GM12892 (cell line): ENCODE measurements around the gene GHDC.

Experiments used
- POLR2A ChIP-seq: IDR thresholded peaks from 2 replicates; pipeline ENCODE4 v1.6.1; 2011; ENCODE audit warnings: low read depth, low read length, control low read depth
- POLR2AphosphoS5 ChIP-seq: IDR thresholded peaks from 2 replicates; pipeline ENCODE4 v1.6.1; 2011; ENCODE audit warnings: low read depth, low read length, control low read depth

DNA sequence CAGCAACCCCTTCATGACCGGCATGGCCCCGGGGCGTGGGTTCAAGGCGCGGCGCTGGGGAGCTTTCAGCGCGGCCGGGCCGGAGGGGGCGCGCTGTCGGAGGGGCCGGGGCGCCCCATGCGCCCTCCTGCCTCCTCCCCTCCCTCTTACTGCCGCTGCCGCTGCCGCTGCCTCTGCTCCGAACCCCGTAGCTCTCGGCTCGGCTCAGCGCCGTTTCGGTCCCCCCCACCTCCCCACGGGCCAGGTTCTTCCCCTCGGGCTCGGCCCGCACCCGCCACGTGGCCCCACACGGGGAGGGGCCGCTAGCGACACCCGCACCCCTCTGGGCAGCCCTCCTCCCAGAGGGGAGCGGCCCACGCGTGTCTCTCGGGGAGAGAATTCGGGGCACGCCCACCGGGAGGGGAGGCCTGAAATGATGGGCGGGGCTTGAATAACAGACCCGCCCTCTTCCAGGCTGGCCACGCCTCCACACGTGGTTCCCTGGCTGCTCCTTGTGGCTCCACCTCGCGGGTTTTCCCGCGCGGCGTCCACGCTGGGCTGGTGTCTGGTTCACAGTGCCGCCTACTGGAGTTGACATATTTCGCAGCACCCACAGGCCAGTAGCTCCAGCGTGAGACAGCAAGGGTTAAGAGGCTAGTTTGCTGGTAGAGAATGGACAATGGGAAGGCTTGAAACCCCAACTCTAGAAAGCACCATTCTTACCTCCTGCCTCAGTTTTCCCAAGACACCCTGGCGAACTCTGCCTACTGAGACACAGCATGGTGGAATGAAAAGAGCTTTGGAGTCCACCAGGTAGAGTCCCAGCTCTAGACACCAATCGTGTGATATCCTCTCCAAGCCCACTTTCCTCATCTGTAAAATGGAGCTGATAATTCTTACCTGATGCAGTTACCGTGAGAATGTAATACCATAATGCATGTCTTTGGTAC lies 13.1 kb downstream of the GHDC start, which contains the start of gene KCNH4:
- TF ChIP-seq POLR2A = no peak
- TF ChIP-seq POLR2AphosphoS5 = no peak
